ENCODE measurements around the gene TMEM164.
A peak's percentile ranks its signal among the peaks of the same experiment; 100 is the strongest.

Gene TMEM164

GRCh38 chrX:109997786-109998452, 5.0 kb upstream of the TMEM164 start:
- Mint-ChIP-seq H3K27me3 (no peaks in the 10 kb centered on the region), H3K4me1 (peaks cover 9% of the 10 kb centered on the region), H3K9me3 (no peaks in the 10 kb centered on the region), H3K27ac (no peak overlapping the region), H3K4me3 (no peak overlapping the region)
- ATAC-seq: no peak
- DNase-seq: no peak

- Mint-ChIP-seq H3K27ac (no peak overlapping the region), H3K4me1 (peaks cover 29% of the 10 kb centered on the region), H3K9me3 (no peaks in the 10 kb centered on the region), H3K4me3 (no peak overlapping the region), H3K27me3 (no peaks in the 10 kb centered on the region)
- DNase-seq (no peak), ATAC-seq (no peak)
Observed at GRCh38 chrX:110000000-110000399, 2.9 kb upstream of the TMEM164 start.

- ATAC-seq (no peak), DNase-seq (peak in 1 of 2 donors; percentile 8)
- no peaks in the 10 kb centered on the region for H3K27me3 Mint-ChIP-seq
- peaks cover 39% of the 10 kb centered on the region for H3K4me1 Mint-ChIP-seq
- H3K4me3 Mint-ChIP-seq: no peak overlapping the region
- no peak overlapping the region for H3K27ac Mint-ChIP-seq
- no peaks in the 10 kb centered on the region for H3K9me3 Mint-ChIP-seq
Observed at GRCh38 chrX:110000847-110001713, 1.8 kb upstream of the TMEM164 start.

GRCh38 chrX:110001740-110002299, 1.1 kb upstream of the TMEM164 start:
- DNase-seq: no peak
- Mint-ChIP-seq H3K4me1 (peaks cover 46% of the 10 kb centered on the region), H3K4me3 (peak overlapping the region; percentile 82 to 90)

GRCh38 chrX:110003167-110004156, 548 bp downstream of the TMEM164 start:
- Mint-ChIP-seq H3K4me3 (peak overlapping the region; percentile 93 to 97), H3K9me3 (no peaks in the 10 kb centered on the region), H3K4me1 (peaks cover 48% of the 10 kb centered on the region), H3K27me3 (no peaks in the 10 kb centered on the region), H3K27ac (peak overlapping the region; percentile 89 to 97)
- DNase-seq (peak; percentile 5 to 27), ATAC-seq (peak; percentile 44)

More at GRCh38 chrX:110001740-110002299, 1.1 kb upstream of the TMEM164 start:
- Mint-ChIP-seq H3K27ac (peak overlapping the region; percentile 67 to 92), H3K9me3 (no peaks in the 10 kb centered on the region), H3K27me3 (no peaks in the 10 kb centered on the region)
- ATAC-seq: no peak

- DNase-seq (no peak), ATAC-seq (no peak)
- Mint-ChIP-seq H3K9me3 (no peaks in the 10 kb centered on the region), H3K27me3 (no peaks in the 10 kb centered on the region), H3K4me3 (peak overlapping the region in 1 of 2 donors; percentile 17), H3K4me1 (peaks cover 48% of the 10 kb centered on the region), H3K27ac (no peak overlapping the region)
Observed at GRCh38 chrX:110004215-110004614, 1.3 kb downstream of the TMEM164 start.

- Mint-ChIP-seq H3K9me3 (no peaks in the 10 kb centered on the region), H3K4me3 (peak overlapping the region; percentile 11 to 17), H3K27ac (no peak overlapping the region), H3K4me1 (peaks cover 48% of the 10 kb centered on the region), H3K27me3 (no peaks in the 10 kb centered on the region)
- DNase-seq (no peak), ATAC-seq (no peak)
Observed at GRCh38 chrX:110004731-110005369, 1.9 kb downstream of the TMEM164 start.

GRCh38 chrX:110006161-110006560, 3.2 kb downstream of the TMEM164 start:
- Mint-ChIP-seq H3K9me3 (no peaks in the 10 kb centered on the region), H3K4me3 (no peak overlapping the region), H3K27ac (no peak overlapping the region), H3K4me1 (peaks cover 48% of the 10 kb centered on the region), H3K27me3 (no peaks in the 10 kb centered on the region)
- no peak for ATAC-seq
- DNase-seq: no peak

- no peak for DNase-seq
- Mint-ChIP-seq H3K9me3 (no peaks in the 10 kb centered on the region), H3K4me1 (peaks cover 44% of the 10 kb centered on the region), H3K4me3 (no peak overlapping the region), H3K27me3 (no peaks in the 10 kb centered on the region), H3K27ac (no peak overlapping the region)
- ATAC-seq: no peak
Observed at GRCh38 chrX:110006821-110007375, 4.0 kb downstream of the TMEM164 start.

- no peak overlapping the region for H3K4me3 Mint-ChIP-seq
- H3K9me3 Mint-ChIP-seq: no peaks in the 10 kb centered on the region
- H3K4me1 Mint-ChIP-seq: peaks cover 38% of the 10 kb centered on the region
- ATAC-seq: no peak
- no peak for DNase-seq
- H3K27ac Mint-ChIP-seq: no peak overlapping the region
- no peaks in the 10 kb centered on the region for H3K27me3 Mint-ChIP-seq
Observed at GRCh38 chrX:110008011-110008635, 5.2 kb downstream of the TMEM164 start.

- Mint-ChIP-seq H3K27ac (no peak overlapping the region), H3K27me3 (no peaks in the 10 kb centered on the region), H3K9me3 (no peaks in the 10 kb centered on the region), H3K4me3 (no peak overlapping the region), H3K4me1 (no peaks in the 10 kb centered on the region)
- ATAC-seq (no peak), DNase-seq (no peak)
Observed at GRCh38 chrX:110012818-110013485, 10.0 kb downstream of the TMEM164 start.

GRCh38 chrX:110013968-110014367, 11.1 kb downstream of the TMEM164 start:
- Mint-ChIP-seq H3K27me3 (no peaks in the 10 kb centered on the region), H3K27ac (no peak overlapping the region), H3K9me3 (no peaks in the 10 kb centered on the region), H3K4me1 (no peaks in the 10 kb centered on the region), H3K4me3 (no peak overlapping the region)
- ATAC-seq (no peak), DNase-seq (no peak)

GRCh38 chrX:110015032-110015431, 12.1 kb downstream of the TMEM164 start:
- H3K27me3 Mint-ChIP-seq: no peaks in the 10 kb centered on the region
- no peaks in the 10 kb centered on the region for H3K4me1 Mint-ChIP-seq
- DNase-seq (no peak), ATAC-seq (no peak)
- H3K4me3 Mint-ChIP-seq: no peak overlapping the region
- H3K9me3 Mint-ChIP-seq: no peaks in the 10 kb centered on the region
- H3K27ac Mint-ChIP-seq: peak overlapping the region in 1 of 2 donors; percentile 36

GRCh38 chrX:110015915-110016314, 13.0 kb downstream of the TMEM164 start:
- no peak overlapping the region for H3K4me3 Mint-ChIP-seq
- DNase-seq (no peak), ATAC-seq (no peak)
- H3K9me3 Mint-ChIP-seq: no peaks in the 10 kb centered on the region
- no peak overlapping the region for H3K27ac Mint-ChIP-seq
- no peaks in the 10 kb centered on the region for H3K27me3 Mint-ChIP-seq
- no peaks in the 10 kb centered on the region for H3K4me1 Mint-ChIP-seq

All from stimulated activated naive CD8-positive, alpha-beta T cell treated with anti-CD3 and anti-CD28 coated beads, Interleukin-15, amount 100 ng/mL, for 72 hours (primary cell).